ENCODE measurements around the gene TDRKH.

Gene TDRKH

DNA sequence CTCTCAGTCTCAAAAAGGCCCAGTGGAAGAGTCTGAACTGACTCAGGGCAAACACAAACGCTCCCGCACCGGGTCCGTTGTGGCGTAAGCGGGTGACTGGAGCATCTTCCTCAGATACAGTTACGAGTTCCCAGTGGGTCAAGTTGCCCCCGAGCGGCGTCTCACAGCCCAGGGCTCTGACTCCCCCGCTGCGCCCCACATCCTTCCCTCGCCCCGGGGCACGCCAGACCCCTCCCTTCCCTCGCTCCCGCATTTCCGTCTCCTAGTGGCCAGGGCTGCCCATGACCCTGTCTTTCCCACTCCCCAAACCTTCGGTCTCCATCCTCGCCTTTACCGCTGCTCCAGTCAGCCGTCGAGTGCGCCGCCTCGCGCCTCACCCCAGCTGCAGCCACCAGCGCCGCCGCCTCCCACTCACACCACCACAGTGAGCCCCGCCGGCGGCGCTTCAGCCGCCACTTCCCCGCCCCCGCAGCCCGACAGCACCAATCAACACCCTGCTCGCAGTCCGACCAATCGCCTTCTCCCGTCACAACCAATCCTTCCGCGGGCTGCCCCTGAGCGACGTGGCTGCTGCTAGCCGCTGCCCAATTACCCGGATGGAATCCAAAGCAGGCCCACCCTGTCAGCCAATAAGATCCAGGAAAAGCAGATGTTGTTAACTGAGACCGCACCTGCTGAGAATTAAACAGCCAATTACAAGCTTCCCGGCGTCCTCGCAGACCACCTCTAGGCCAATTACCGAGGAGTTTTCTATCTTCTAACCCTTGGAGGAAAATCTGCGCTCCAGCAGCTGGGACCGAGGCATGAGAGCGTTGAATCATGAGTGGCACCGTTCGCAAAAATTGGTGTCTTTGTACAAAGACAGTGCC is at the start of gene TDRKH:
Gene TDRKH (minus strand): TSS at position 430 of the 869 bp plus-strand sequence. CDS start 7,478 bp downstream, outside the sequence.
- DNase-seq = peak; percentile 100

DNA sequence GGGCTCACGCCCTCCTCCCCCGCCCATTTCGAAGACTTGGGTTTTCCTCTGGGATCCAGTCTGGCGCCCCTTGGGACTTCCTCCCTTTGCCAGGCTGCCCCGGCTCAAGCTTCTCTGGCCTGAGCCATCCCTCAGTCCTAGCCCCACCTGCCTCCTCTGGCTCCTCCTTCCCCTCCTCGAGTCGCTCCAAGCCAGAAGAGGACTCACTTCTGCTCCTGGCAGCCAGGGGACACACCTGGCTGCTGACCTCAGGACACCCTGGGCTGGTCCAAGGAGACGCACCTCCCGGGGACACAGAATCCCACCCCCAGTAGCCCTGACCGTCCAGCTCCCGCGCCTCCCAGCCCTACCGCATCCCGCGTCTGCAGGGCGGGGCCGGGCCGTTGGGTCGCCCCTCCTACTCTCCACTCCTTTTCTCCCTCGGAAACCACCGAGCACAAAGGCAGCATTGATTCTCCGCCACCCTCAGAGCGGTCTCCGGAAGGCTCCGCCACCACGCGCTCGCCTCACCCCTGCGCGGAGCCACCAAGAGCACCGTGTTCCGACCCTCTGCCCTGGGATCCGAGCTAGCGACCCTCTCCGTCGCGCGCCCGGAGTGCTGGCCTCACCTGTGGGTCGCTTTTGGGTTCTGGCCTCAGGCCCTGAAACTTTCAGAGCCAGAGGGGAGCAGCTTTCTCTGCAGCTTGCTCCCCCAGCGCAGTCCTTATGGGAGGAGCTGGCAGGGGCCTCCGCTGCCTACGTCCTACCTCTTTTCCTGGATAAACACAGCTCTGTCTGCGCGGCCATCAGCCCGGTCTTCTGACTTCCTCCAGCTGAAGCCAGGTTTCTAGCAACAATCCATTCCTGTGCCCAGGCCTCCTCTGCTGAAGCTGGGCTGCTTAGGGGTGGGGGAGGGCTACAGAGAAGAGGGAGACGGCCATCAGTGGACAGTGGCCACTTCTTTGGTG is 49.4 kb upstream of the TDRKH start, which contains the start of gene C2CD4D:
Gene C2CD4D (minus strand): TSS at position 364 of the 947 bp plus-strand sequence. CDS start 831 bp downstream, outside the sequence.
- DNase-seq = no peak

- no peak for DNase-seq
Observed at GRCh38 chr1:151839082-151839412, 48.7 kb upstream of the TDRKH start.

DNA sequence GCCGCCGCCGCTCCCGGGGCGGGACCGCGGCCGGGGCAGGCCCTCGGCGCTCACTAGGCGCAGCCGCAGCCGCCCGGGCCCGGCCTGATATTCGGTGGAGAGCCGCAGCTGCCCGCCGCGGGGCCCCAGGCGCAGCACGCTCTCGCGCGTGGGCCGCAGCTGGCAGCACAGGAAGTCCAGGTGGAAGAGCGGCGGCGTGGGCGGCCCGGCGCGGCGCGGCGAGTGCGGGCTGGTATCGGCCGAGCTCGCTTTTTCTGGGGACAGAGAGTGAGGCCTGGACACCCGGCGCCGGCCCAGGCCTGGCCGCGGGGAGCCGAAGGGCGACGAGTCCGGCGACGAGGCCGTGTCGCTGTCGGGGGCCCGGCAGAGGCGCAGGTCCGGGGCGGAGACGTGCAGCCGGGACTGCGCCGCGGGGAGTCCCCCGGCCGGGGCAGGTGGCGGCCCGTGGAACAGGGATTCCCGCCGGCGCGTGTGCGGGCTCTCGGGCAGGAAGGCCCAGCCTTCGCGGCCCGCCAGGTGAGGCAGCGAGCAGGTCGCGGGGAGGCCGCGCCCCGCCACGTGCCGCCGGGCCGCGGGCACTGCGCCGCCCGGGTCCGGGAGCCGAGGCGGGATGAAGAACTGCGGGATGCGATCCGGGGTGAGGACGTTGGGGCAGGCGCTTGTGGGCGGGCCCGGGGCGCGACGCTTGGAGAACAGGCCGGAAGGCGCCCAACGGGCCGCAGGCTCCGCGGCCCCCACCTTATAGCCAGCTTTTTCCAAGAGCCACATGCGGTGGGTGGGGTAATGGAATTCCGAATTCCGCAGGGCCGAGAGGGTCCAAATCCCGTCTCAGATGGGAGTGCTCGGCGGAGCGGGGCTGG is 48.2 kb upstream of the TDRKH start:
- no peak for DNase-seq

DNA sequence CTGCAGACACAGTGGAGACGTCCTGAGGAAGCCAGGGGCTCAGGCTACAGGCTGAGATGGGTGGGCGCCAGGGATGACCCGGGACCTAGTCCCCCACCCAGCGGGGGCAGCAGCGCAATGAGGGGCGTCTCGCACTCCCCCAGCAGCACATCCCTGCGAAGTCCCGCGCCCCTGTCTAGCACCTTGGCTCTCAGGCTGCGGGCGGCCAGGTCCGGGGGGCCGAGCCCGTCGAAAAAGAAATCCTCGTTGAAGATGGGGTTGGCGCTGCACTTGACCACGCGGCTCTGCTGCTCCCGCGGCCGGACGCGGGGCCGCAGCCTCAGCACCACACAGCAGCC is 47.6 kb upstream of the TDRKH start:
- no peak for DNase-seq

GRCh38 chr1:151837197-151837596 is 46.9 kb upstream of the TDRKH start:
- DNase-seq = no peak

DNA sequence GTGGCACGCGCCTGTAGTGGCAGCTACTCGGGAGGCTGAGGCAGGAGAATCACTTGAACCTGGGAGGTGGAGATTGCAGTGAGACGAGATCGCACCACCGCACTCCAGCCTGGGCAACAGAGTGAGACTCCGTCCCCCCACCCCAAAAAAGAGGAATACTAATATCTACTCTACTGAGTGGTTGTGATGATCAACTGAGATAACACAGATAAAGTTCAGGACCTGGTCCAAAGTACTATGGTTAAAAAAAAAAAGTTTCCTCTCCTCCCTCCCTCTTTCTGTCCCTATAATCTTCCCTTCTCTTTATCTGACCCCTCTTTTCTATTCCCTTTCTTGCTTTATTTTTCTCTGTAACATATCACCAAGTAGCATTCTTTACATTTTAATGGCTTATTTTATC is 45.3 kb upstream of the TDRKH start:
- no peak for DNase-seq

GRCh38 chr1:151834239-151834638 is 43.9 kb upstream of the TDRKH start:
- no peak for DNase-seq

DNA sequence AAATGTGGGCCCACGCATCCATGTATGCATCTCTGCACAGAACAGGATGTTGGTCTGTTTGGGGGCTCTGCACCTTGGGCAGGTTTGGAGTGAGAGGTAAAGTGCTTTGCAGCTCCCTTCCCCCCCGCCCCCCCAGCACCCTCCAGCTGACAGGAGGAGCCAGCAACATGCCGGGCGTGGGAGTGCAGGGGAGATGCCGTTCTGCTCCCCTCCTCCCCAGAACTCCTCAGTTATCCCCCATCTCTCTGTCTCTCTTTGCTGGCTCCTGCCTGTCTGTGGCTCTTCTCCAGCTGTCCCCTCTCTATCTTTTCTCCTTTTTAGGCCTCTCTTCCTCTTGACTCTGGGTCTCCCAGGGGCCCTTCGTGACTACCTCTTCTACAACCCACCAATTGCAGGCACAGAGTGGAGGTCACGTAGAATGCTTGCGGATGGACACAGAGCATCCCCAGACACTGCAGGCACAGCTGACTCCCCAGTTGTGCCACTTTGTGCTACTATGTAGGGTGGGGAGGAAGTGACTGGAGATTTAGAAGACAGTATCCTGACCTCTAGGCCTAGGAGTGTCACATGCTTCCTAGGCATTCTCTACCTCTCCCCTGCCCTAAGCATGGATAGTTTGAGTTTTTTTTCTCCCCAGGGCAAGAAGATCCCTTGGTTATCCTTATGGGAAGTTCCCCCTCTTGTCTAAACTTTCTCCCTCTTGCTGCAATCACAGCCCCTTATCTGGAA is 43.0 kb upstream of the TDRKH start:
- no peak for DNase-seq

GRCh38 chr1:151832318-151832980 is 42.1 kb upstream of the TDRKH start:
- DNase-seq = peak; percentile 84

GRCh38 chr1:151831605-151832004 is 41.3 kb upstream of the TDRKH start, which contains the start of gene RORC:
RORC (minus strand) TSS chr1:151831802; CDS start chr1:151831764, 38 bp downstream.
- DNase-seq = no peak

DNA sequence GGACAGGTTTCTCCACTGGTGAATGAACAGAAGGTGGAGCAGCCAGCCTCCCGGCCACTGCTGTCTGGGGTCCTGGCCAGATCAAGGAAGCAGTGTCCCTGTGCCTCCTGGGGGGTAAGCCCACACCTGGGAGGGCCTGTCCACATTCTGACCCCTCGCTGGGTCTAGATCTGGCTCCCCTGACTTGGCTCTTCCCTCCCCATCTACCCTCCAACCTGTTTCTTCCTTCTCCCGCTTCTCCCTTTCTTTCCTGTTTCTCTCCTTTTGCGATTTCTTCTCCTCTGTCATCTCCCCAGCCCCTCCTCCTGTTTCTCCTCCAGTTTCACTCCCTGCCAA is 40.9 kb upstream of the TDRKH start:
- DNase-seq = no peak

DNA sequence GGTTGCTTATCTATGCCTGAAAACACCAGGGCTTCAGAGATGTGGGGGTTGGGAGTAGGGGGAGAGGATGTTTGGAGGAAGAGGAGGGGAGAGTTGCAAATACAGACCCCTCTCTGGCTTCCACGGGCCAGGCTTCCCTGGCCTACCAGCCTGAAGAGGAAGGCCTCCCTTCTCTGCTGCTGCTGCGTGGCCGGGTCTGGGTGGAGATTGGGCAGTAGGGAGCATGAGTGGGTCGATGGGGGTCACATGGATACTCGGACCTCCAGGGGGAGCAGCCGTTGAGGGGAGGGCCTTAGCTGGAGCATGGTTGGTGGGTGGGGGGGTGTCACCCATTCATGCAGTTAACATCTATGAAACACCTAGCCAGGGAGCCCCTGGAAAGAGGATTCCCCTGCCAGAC is 39.8 kb upstream of the TDRKH start:
- DNase-seq = no peak

DNA sequence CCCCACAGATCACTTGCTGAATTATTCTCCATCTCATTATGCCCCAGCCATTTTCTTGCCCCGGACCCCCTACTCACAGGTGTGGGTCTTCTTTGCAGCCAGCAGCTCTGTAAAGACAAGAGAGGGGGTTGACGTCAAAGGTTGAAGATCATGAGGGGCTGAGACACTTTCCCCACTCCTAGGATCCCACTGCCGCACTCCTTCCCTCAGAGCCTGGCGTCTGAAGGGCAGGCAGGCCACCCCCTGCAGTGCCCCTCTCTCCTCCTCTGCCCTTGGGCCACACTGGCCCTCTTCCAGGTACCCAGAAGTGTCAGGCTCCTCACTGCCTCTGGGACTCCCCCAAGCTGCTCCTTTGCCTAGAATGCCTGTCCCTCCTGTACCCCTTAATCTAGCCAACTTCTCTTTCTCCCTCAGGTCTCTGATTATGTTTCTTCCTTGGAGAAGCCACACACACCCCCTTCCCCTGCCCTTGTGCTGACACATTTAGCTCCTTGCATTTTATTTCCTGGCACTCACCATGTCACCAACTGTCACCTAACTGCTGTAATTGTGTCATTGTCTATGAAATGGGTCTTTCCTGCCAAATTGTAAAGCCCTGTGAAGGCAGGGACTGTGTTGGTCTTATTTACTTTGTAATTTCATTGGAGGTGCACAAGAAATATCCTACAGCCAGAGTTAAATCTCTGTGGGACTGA is 39.2 kb upstream of the TDRKH start:
- DNase-seq = no peak

DNA sequence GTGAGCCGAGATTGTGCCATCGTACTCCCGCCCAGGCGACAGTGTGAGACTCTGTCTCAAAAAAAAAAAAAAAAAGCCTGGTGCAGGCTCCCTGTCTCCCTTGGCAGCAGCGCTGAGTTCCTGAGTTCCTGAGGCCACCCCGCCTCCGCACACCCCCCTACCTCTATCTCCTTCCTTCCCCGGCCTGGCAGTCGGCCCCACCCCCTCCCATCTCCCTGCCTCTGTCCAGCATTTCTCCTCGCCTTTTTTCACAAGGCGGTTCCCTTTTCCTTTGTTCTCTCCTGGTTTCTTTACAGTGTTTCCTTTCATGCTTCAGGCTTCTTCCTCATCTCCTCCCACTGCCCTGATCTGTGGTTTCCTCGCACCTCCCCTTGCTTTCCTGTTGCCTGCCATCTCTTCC is 38.6 kb upstream of the TDRKH start:
- DNase-seq = no peak

GRCh38 chr1:151827853-151828252 is 37.6 kb upstream of the TDRKH start:
- no peak for DNase-seq

DNA sequence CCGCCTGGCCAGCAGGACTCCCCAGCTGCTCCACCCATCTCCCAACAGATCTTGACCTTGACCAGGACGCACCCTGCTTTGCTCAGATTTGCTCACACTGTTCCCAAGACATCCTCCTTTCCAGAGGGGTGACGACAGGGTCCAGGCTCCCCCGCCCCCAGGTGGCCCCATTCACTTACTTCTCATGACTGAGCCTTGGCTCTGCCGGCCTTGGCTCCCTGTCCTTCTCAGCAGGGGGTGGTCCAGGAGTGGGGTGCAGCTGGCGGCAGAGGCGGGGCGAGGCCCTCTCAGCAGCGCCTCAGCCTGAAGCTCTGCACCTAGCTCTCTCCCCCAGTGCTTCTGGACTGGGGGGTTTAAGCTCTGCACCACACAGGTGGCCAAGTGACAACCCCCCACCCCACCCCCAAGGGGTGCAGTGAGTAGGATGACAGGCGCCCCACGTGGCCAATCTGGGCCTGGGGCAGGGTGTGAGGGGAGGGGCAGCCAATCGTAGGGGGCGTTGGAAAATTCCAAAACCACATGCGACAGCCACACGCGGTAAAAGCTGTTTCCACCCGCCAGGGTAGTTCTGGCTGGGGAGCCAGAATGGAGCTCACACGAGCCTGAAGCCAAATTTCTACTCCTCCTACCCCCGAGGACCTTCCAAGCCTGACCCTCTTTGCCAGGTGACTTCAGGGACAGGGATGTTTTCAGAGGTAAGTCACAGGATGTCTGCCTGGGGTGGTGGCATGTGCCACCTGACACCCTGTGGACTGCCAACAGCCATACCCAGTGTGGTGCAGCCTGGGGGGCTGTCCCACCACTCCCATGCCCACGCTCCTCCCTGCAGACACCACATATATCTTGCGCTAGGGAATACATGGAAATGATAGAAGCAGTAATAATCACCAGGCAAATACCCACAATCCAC is 35.7 kb upstream of the TDRKH start:
- no peak for DNase-seq

GRCh38 chr1:151825204-151825603 is 34.9 kb upstream of the TDRKH start:
- DNase-seq = no peak

GRCh38 chr1:151823175-151823574 is 32.9 kb upstream of the TDRKH start:
- DNase-seq = no peak

DNA sequence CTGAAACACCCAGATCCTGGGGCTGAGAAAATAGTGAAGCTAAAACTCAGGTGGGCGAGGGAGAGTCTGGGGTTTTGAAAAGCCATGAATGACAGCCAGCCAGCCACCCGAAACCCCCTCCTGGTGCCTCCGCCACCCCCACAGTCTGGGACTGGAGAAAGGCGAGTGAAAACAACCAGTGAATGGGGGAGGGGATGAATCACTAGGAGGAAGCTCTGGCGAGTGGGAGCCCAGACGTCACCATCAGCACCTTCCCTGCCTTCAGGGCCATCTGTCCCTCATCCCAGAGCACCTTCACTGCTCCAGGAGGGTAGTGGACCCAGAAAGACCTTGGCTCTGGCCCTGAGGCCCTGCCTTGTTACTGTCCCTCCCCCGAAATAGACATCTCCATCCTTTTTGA is 32.1 kb upstream of the TDRKH start:
- DNase-seq = no peak
